ENCODE data around the gene MAOA. TPM values are rescaled to one million over a fixed set of nuclear protein-coding genes. Genes with fewer than 3 reads are reported as not detected.
A peak's percentile ranks its signal among the peaks of the same experiment; 100 is the strongest.

Gene MAOA
- total and polyA plus RNA-seq, 2 of the 13 experiments (the other 11 are each of a cell fraction or from before 2014, with no cell fraction given) = 13.4 to 14.7 TPM

DNA sequence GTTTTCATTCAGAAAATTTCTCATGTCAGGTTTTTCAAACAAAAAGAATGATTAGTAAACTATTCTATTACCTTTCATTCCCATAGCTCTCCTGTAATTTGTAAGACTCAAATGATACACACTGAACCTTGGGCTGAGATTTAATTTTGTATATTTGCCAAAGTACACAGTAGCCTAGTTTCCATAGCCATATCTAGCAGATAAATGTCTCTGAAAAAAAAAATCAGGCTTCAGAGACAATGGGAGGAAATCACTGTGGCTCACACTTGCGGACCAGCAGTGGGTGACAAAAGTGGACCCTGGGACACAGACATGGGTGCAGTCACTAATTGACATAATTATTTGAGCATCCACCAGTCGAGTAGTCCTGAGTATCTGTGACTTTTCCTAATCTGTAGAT, 46.6 kb downstream of the MAOA start:
- intact Hi-C loops (cut with micrococcal nuclease; ENCODE audit: unreplicated experiment) (no loop called here), in situ Hi-C loops (cut with HindIII; ENCODE audit: extremely low pct_ligation_motif_present, low pct_unique_long_range_greater_than_20kb) (loop anchor here (5.0 kb wide), 1 partner anchor 45 kb away; the partner anchor contains the start of gene MAOA)
- Histone ChIP-seq H3K27ac (ENCODE audit: extremely low read length, insufficient read depth, low read length) (peak overlapping the region; percentile 93), H3K4me3 (replicated peaks in 1 of 3; ENCODE audit: insufficient read depth in 1 of 3, low read depth in 2 of 3, low read length in 3 of 3) (peak overlapping the region in 1 of 3 experiments; percentile 23; a peak in 1 of 6 replicates), H3K36me3 (replicated peaks in 1 of 2; ENCODE audit: control insufficient read depth in 1 of 2, insufficient read depth in 2 of 2, low read length in 2 of 2) (no peaks in the 10 kb centered on the region; a peak in 1 of 5 replicates), H3K9me3 (ENCODE audit: low read length) (no peaks in the 10 kb centered on the region), H4K20me1 (ENCODE audit: insufficient read depth, low read length) (no peaks in the 10 kb centered on the region), H3K79me2 (ENCODE audit: insufficient read depth, low read length) (no peaks in the 10 kb centered on the region), H3K4me1 (ENCODE audit: insufficient read depth, low read length) (peaks cover 68% of the 10 kb centered on the region), H3K9ac (ENCODE audit: insufficient read depth, low read depth, low read length) (peak overlapping the region; percentile 57), H2AFZ (ENCODE audit: low read length) (no peak overlapping the region), H3K4me2 (ENCODE audit: low read depth, low read length) (peak overlapping the region; percentile 60), H3K27me3 (ENCODE audit: control insufficient read depth in 1 of 2, insufficient read depth in 2 of 2, low read length in 2 of 2) (no peaks in the 10 kb centered on the region)
- FAIRE-seq = no peak
- peak; percentile 41 for ATAC-seq
- no peak for TF ChIP-seq ZZZ3 (CRISPR knock-in tag; IDR thresholded peaks at IDR 0.05; ENCODE audit: borderline replicate concordance)
- no peak for TF ChIP-seq DZIP1 (CRISPR knock-in tag; IDR thresholded peaks at IDR 0.05)
- 0 out of 4 replicates have a peak, but pooled peaks of 1 of the 2 experiments have one; percentile 5 for TF ChIP-seq KLF16 (CRISPR knock-in tag; IDR thresholded peaks at IDR 0.05)
- peak; percentile 38; the same call in 1 of the 2 replicates for TF ChIP-seq GFI1 (CRISPR knock-in tag; IDR thresholded peaks at IDR 0.05; ENCODE audit: borderline replicate concordance)
- POLR2A ChIA-PET = interaction anchor here (1.2 to 2.4 kb wide), 4 partner anchors 9 to 113 kb away, joined by 3 to 39 read pairs (median 10); partner anchors contain the start of gene MAOA
- DNase-seq (ENCODE audit: low spot score) = peak; percentile 24
- WGBS (ENCODE audit: low lambda C conversion rate) = 7% methylated on average over 2 of the region's 2 CpGs
- CTCF ChIA-PET (ENCODE audit: low intra/inter-chr PET ratio, low total read pairs) = no interaction called here
- no TSS peak for BruUV-seq (replicated peaks)
